Neuron (in vitro differentiated cells): Measurements from ENCODE around the gene ABCA4.

Experiments
- H2AFZ ChIP-seq: one replicate; pipeline ENCODE4 v1.6.1; 2013; ENCODE audit warnings: low read depth, mild to moderate bottlenecking, inconsistent platforms, low read length, moderate library complexity
- H3K27me3 ChIP-seq: one replicate; pipeline ENCODE4 v1.6.1; 2013; ENCODE audit warnings: low read length; ENCODE audit not compliant: insufficient read depth
- H3K36me3 ChIP-seq: one replicate; pipeline ENCODE4 v1.6.1; 2013; ENCODE audit warnings: low read length; ENCODE audit not compliant: insufficient read depth
- H3K4me1 ChIP-seq: one replicate; pipeline ENCODE4 v1.6.1; 2013; ENCODE audit warnings: low read length; ENCODE audit not compliant: insufficient read depth
- H3K4me3 ChIP-seq: 2 replicates; pipeline ENCODE4 v1.5.1; 2013; ENCODE audit warnings: mild to moderate bottlenecking, low read length, moderate library complexity
- H3K9me3 ChIP-seq: one replicate; pipeline ENCODE4 v1.6.1; 2013; ENCODE audit warnings: low read length

Gene ABCA4

DNA sequence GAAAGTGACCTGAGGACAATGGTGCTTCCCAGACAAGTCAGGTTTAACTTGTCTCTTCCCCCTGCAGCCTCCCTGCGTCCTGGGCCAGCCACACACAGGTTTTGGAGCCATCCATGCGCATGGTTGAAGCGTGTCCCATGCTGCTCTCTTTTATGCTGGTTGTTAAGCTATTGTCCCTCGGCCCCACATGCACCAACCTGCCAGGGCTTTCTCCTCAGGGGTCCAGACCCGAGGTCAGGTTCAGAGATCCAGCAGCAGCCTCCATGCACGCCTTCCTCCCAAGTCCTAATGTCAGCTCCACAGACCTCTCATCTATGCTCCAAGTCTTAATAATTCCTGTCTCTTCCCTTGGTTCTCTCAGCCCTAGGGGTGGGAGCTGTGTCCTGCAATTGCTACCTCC lies 1.6 kb downstream of the ABCA4 start:
- peaks cover 29% of the 10 kb centered on the region for H3K4me1 ChIP-seq
- H3K36me3 ChIP-seq = no peaks in the 10 kb centered on the region
- H3K27me3 ChIP-seq = no peaks in the 10 kb centered on the region
- no peak overlapping the region for H2AFZ ChIP-seq
- no peak overlapping the region for H3K4me3 ChIP-seq
- no peaks in the 10 kb centered on the region for H3K9me3 ChIP-seq

- Histone ChIP-seq H3K9me3 (no peaks in the 10 kb centered on the region), H3K4me1 (peaks cover 34% of the 10 kb centered on the region), H3K4me3 (no peak overlapping the region), H3K36me3 (no peaks in the 10 kb centered on the region), H3K27me3 (no peaks in the 10 kb centered on the region), H2AFZ (no peak overlapping the region)
Measured at GRCh38 chr1:94118471-94118870, 2.5 kb downstream of the ABCA4 start.

- H3K4me3 ChIP-seq = no peak overlapping the region
- no peaks in the 10 kb centered on the region for H3K9me3 ChIP-seq
- H3K36me3 ChIP-seq = no peaks in the 10 kb centered on the region
- H3K4me1 ChIP-seq = peaks cover 34% of the 10 kb centered on the region
- no peaks in the 10 kb centered on the region for H3K27me3 ChIP-seq
- no peak overlapping the region for H2AFZ ChIP-seq
Measured at GRCh38 chr1:94118013-94118412, 2.9 kb downstream of the ABCA4 start.

DNA sequence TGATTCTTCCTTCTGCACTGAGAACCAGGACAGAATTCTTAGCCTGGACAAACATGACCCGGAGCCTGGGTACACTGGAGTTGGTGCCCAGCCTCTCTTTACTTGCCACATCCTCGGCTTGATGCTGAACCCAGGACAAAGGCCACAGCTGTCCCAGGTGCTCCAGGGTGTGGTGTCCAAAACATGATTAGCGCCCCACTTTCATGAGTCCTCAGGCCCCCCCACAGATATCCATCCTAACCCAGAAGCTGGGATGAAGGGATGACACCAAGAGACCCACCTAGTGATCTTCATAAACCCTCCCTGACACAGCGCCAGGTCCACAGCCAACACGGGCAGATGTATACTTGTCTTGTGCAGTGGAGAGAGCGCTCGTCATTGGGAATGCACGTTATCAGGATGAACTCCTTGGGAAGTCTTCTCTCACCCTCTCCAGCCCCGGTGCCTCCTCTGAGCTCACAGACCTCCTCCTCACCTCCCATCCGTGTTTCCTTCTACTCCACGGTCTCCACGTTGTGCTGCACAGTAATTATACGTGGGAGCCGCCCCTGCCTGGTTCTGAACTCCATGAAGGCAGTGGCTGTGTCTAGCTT lies 3.6 kb downstream of the ABCA4 start:
- peaks cover 34% of the 10 kb centered on the region for H3K4me1 ChIP-seq

DNA sequence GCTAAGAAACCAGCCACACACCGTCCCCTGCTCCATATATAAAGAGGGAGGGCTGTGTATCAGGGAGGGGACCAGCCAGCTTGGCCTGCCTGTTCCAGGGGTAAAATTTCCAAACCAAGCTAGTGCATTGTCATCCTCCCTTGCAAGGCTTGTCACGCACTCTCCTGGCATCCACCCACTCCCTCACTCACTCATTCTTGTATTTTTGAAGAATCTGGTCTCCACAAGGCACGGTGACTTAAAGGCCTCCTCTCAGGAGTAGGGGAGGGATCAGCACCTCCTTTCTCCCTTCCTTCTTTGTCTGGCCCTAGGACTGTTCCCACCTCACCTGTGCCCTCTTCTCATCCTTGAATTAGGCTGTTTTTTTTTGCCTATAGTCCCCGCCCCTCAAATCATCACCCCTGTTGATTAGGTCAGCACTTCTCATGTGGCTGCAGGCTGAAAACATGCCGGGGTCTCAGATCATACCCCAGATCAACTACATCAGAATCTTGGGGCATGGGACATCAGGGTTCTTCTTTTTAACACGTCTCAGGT lies 5.0 kb downstream of the ABCA4 start:
- no peaks in the 10 kb centered on the region for H3K27me3 ChIP-seq
- no peaks in the 10 kb centered on the region for H3K36me3 ChIP-seq
- H3K4me1 ChIP-seq = peaks cover 34% of the 10 kb centered on the region
- H3K9me3 ChIP-seq = no peaks in the 10 kb centered on the region
- H2AFZ ChIP-seq = no peak overlapping the region
- H3K4me3 ChIP-seq = no peak overlapping the region

More for the DNA sequence above, 3.6 kb downstream of the ABCA4 start:
- Histone ChIP-seq H3K9me3 (no peaks in the 10 kb centered on the region), H2AFZ (no peak overlapping the region), H3K36me3 (no peaks in the 10 kb centered on the region), H3K4me3 (no peak overlapping the region), H3K27me3 (no peaks in the 10 kb centered on the region)

DNA sequence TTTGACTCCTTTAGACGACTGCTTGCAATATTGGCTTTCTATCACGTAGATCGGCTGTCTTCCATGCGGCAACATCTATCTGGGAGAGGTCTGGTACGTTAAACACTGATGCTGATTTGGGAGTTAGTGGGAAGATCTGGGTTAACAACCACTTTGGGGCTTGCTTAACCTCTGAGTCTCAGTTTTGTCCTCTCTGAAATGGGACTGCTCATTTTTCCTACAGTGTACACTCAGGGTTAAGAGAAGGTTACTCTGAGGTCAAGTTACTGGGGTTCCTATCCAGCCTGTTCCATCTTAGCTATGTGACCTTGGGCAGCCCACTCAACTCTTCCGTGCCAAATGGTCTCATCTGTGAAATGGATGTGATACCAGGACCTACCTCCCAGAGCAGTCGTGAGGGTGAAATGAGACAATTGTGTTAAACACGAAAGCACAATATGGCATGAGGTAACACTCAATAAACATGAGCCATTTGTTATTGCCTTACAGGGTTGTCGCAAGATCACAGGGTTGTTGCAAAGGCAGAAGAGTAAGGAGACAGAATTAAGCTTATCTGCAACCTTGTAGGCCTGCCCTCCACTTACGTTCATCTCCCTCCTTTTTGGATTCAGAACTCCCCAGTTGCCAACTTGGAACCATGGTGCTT lies 5.6 kb downstream of the ABCA4 start:
- Histone ChIP-seq H3K4me3 (no peak overlapping the region), H3K36me3 (no peaks in the 10 kb centered on the region), H2AFZ (no peak overlapping the region), H3K27me3 (no peaks in the 10 kb centered on the region), H3K9me3 (no peaks in the 10 kb centered on the region), H3K4me1 (peaks cover 32% of the 10 kb centered on the region)

DNA sequence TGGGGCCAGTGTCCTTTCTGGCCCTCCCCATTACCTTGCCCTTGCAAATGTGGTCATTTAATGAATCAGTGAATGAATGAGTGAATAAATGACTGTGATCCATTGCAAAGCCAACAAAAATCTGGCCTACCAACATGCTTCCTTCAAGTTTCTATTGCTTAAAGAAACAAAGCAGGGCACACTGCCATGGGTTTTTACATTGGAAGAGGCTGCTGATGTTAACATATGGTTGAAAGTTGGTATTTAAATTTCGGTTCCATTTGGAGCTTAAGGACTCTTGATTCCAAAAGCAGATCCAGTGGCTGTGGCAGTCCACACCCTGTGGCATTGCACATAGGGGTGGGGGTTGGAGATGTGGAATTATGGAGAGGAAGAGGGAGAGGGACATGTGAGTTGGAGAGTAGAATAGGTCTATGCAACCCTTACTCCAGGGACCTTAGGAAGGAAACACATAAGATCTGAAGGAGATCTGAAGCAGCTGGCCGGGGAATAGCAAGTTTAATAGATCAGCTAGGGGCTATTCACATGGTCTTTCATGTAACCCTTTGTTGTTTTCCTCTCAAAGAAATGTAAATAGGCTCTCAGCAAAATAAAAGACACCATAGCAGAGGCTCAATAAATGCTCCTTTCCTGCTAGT lies 7.2 kb downstream of the ABCA4 start:
- H2AFZ ChIP-seq = no peak overlapping the region
- peaks cover 22% of the 10 kb centered on the region for H3K4me1 ChIP-seq
- no peaks in the 10 kb centered on the region for H3K27me3 ChIP-seq
- H3K9me3 ChIP-seq = no peaks in the 10 kb centered on the region
- no peaks in the 10 kb centered on the region for H3K36me3 ChIP-seq
- H3K4me3 ChIP-seq = no peak overlapping the region

DNA sequence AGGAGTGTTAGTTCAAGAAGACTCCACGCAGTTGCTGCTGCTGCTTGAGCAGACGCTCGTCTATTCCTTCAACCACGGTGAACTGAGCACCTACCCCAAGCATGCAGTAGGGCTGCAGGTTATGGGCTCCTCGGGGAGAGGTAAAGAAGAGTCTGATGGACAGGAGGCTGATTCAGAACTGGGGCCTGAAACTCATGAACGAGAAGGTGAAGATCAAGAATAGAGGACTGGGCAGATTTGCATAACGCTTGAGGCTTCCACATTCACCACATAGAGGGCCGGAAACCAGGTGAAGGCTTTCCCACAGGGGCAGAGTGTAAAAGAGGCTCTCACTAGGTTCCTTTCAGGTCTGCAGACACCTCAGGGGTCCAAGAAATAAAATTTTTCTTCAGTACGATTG lies 9.1 kb downstream of the ABCA4 start:
- no peaks in the 10 kb centered on the region for H3K9me3 ChIP-seq
- H3K4me1 ChIP-seq = peaks cover 14% of the 10 kb centered on the region

GRCh38 chr1:94110946-94111740 lies 9.8 kb downstream of the ABCA4 start:
- H3K4me1 ChIP-seq = peaks cover 7% of the 10 kb centered on the region
- no peaks in the 10 kb centered on the region for H3K27me3 ChIP-seq
- no peaks in the 10 kb centered on the region for H3K9me3 ChIP-seq
- H2AFZ ChIP-seq = no peak overlapping the region
- no peak overlapping the region for H3K4me3 ChIP-seq
- H3K36me3 ChIP-seq = no peaks in the 10 kb centered on the region

More for the DNA sequence above, 9.1 kb downstream of the ABCA4 start:
- Histone ChIP-seq H3K4me3 (no peak overlapping the region), H3K27me3 (no peaks in the 10 kb centered on the region), H2AFZ (no peak overlapping the region), H3K36me3 (no peaks in the 10 kb centered on the region)

- H3K4me1 ChIP-seq = peaks cover 5% of the 10 kb centered on the region
- no peaks in the 10 kb centered on the region for H3K27me3 ChIP-seq
- H3K36me3 ChIP-seq = no peaks in the 10 kb centered on the region
- no peak overlapping the region for H2AFZ ChIP-seq
- no peak overlapping the region for H3K4me3 ChIP-seq
- no peaks in the 10 kb centered on the region for H3K9me3 ChIP-seq
Measured at GRCh38 chr1:94110021-94110761, 10.8 kb downstream of the ABCA4 start.

DNA sequence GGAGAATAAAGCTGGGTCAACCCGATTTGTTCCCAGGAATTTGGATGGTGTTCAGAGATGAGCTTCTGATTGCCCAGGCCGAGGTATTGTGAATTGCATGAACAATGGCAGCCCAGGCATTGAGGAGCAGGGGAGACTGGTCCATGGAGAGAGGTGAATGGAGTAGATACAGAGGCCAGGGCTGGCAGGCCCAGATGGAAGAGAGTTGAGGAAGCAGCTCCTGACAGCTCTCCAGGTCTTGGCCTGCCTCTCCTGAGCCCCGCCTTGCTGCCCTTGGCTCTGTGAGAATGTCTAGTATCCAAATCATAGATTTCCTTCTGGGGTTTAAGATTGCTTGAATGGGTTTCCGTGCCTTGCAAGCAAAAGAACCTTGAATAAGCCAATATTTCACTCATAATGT lies 11.5 kb downstream of the ABCA4 start:
- Histone ChIP-seq H3K4me1 (peaks cover 5% of the 10 kb centered on the region), H3K9me3 (no peaks in the 10 kb centered on the region), H3K4me3 (no peak overlapping the region), H3K36me3 (no peaks in the 10 kb centered on the region), H2AFZ (no peak overlapping the region), H3K27me3 (no peaks in the 10 kb centered on the region)

GRCh38 chr1:94107141-94107540 lies 13.8 kb downstream of the ABCA4 start:
- H2AFZ ChIP-seq = no peak overlapping the region
- no peaks in the 10 kb centered on the region for H3K36me3 ChIP-seq
- H3K27me3 ChIP-seq = no peaks in the 10 kb centered on the region
- H3K4me1 ChIP-seq = no peaks in the 10 kb centered on the region
- H3K4me3 ChIP-seq = no peak overlapping the region
- no peaks in the 10 kb centered on the region for H3K9me3 ChIP-seq
